Stimulated activated CD8-positive, alpha-beta memory T cell treated with anti-CD3 and anti-CD28 coated beads, Interleukin-4, amount 100 ng/mL, for 1 hour (primary cell): Measurements from ENCODE around the gene UBE2O.

ENCODE experiments used
- DNase-seq, 2 donors: peaks; one replicate each; pipeline ENCODE4 v3.0.0-alpha.2; 2020; ENCODE audit warnings: low read depth in 2 of 2, low spot score in 1 of 2

The UBE2O gene

GRCh38 chr17:76417499-76418143 lies 35.3 kb downstream of the UBE2O start:
- DNase-seq: no peak

DNA sequence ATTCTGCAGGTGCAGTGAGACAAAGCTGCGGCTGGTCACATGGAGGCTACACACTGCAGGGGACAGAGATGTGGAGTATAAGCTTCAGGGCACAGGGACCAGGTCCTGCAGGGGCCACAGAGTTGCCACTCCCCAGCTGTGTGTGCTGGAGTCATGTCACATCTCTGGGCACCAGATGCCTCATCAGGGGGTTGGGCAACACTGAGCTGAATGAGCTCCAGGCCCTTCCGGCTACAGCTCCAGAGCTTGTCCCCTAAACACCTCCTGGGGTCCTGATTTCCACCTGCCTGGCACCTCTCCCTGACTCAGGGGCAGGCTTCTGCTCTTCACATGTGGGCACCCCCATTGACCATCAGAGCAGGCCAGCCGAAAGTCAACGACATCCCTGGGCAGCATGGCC lies 36.1 kb downstream of the UBE2O start:
- no peak for DNase-seq

GRCh38 chr17:76416457-76416856 lies 36.5 kb downstream of the UBE2O start:
- no peak for DNase-seq

DNA sequence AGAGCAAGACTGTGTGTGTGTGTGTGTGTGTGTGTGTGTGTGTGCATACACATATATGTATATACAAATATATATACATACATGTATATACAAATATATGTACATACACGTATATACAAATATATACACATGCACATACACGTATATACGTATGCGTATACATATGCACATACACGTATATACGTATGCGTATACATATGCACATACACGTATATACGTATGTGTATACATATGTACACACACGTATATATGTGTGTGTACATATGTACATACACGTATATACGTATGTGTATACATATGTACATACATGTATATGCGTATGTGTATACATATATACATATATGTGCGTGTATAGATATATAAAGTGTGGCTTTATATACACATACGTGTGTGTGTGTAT lies 37.2 kb downstream of the UBE2O start:
- no peak for DNase-seq

GRCh38 chr17:76414334-76415295 lies 38.3 kb downstream of the UBE2O start:
- DNase-seq: no peak

DNA sequence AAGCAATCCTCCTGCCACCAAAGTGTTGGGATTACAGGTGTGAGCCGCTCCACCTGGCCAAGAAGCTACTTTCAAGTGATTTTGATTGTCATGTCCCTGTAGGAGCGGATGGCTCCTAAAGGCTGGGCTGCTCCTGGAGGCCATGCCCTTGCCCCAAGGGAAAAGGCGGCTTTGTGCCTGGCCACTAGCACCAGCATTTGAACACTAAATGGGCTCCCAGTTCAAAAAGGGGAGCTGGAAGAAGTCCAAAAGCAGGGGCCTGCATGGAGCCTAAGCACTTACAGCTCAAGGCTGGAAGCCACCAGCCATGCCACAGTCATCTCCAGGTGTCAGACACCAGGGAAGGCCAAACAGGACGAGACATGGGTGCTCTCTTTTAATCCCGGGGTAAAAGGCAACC lies 41.7 kb downstream of the UBE2O start:
- DNase-seq: no peak

DNA sequence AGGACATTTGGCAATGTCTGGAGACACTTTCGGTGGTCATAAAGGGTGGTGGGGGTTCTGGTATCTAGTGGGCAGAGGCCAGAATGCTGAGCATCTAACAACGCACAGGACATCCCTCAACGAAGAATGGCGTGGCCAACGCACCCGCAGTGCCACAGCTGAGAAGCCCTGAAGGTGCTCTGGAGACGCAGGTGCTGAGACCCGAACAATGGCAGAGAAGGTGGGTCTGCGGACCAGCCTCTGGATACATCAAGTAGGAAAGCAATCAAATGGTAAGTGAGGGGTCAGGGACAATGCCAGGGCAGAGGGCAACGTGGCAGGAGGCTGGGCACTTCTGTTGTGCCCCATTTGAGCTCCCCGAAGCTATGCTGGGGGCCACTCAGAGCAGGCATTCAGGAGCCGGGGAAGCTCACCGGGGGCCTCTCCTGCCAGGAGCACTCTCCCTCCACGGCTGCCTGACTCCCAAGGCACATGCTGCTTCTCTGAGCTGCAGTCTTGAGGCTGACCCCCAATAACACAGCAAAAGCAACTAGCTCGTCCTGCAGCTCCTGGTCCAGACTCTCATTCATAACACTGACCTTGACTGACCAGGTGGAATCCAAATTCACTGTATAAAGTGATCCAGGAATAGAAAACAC lies 42.5 kb downstream of the UBE2O start:
- DNase-seq: no peak

DNA sequence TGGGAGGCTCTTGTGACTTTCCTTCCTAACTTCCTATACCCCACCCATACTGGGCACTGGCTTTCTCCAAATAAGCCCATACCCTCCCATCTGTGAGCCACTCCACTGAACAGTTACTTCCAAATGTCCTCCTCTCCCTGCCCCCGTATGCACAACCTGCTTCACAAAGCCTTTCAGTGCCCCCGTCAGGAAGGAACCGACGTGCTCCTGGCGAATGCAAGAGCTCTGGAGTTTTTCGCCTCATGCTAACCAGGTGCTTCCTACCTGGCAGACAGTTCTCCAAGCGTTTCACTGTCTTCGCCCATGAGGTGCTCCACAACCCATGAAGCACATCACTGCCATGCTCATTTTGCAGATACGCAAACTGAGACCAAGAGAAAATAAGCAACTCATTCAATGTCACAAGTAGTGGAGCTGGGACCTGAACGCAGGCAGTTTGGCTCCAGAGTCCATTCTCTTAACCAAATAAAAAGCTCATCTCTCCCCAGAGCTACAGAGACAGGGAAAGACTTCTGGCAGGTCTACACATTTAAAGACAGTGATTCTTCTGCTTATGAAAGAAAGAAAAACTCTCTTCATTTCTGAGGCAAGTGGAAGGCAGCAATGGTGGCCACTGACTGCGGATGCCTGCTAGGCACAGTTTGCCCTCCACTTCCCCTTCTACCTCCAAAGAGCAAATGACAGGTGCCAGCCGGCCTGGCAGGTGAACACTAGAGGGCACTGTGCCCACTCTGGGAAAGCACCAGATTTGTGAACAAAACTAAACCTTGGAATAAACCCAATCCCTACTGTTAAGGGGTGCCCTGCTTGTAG lies 44.7 kb downstream of the UBE2O start:
- peak; percentile 40 to 53 for DNase-seq

GRCh38 chr17:76407509-76407908 lies 45.4 kb downstream of the UBE2O start:
- DNase-seq: no peak

DNA sequence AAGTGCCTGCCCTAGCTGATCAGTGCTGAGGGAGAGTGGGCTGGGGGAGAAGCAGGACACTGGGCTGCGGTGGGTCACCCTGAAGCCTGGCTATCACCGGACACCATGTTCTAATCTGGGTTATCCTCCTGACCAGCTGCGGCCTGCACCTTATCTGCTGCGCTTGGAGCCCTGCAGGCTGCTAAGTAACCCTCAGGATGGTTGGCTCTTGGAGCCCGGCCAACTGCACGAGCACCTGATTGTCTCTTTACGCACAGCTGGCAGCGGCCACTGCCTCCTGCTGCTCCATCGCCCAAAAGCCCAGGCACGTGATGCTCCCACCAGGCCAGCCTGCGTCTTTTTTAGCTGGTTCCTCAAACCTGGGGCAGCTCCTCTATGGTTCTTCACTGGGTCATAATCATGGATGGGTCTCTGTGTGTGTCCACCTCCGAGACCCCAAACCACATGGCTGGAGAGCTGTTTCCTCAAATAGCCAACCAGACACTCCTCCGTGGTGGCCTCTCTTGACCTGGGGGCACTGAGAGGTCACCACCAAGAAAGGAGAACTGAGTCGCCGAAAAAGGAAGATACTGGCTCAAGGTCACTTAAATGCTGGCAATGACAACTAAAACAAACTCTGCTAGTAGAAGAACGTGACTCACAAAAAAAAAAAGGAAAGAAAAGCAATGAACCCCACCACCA lies 46.8 kb downstream of the UBE2O start:
- DNase-seq: no peak

- DNase-seq: no peak
These were observed 47.4 kb downstream of the UBE2O start for GRCh38 chr17:76405607-76405966.

GRCh38 chr17:76404976-76405563 lies 47.9 kb downstream of the UBE2O start:
- DNase-seq: no peak

DNA sequence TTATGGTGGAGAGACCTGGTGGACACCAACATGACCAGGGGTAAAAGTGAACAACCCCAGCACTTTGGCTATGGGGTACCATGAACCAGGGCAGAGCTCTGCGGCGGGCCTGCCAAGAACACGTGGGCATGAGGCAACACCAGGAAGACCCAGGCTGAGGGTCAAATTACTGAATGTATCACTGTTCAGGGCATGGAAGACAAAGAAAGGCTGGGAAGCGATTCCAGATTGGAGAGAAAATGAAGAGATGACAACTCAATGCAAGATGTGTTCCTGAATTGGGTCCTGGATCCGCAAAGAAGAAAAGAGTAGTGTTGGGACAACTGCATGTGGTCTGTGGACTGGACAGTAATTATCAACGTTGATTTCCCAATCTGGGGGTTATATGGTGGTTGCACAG lies 48.7 kb downstream of the UBE2O start:
- no peak for DNase-seq

GRCh38 chr17:76402711-76403110 lies 50.2 kb downstream of the UBE2O start:
- DNase-seq: no peak

- no peak for DNase-seq
These were observed 53.5 kb downstream of the UBE2O start for GRCh38 chr17:76399175-76400172.

DNA sequence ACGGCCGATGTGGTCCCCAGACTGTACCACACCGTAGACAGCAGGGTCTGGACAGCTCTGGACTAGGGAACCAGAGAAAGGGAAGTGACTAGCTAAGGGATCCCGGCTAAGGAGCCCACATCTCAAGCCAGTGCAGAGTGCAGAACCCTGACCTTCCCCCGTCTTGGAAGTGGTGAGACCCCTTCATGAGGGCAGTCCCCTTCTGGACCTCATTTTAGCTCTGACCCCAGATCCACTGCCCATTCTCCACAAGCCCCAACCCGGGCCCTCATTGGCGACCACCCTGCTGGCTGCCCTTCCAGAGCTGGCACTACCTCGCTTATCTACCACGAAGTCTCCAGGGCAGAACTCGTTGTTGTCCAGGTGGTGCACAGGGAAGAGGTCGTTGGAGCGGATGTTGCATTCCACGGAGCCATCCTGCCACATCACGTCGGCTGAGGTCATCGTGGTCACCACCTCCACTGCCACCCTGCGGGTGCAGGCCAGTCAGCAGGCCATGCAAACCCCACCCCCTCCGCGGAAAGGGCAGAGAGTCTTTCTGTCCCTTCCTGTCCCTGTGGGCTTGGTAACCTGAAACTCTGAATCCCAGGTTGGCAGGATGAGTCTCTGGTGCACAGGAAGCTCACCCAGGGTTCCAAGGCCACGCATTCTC lies 54.3 kb downstream of the UBE2O start:
- no peak for DNase-seq

DNA sequence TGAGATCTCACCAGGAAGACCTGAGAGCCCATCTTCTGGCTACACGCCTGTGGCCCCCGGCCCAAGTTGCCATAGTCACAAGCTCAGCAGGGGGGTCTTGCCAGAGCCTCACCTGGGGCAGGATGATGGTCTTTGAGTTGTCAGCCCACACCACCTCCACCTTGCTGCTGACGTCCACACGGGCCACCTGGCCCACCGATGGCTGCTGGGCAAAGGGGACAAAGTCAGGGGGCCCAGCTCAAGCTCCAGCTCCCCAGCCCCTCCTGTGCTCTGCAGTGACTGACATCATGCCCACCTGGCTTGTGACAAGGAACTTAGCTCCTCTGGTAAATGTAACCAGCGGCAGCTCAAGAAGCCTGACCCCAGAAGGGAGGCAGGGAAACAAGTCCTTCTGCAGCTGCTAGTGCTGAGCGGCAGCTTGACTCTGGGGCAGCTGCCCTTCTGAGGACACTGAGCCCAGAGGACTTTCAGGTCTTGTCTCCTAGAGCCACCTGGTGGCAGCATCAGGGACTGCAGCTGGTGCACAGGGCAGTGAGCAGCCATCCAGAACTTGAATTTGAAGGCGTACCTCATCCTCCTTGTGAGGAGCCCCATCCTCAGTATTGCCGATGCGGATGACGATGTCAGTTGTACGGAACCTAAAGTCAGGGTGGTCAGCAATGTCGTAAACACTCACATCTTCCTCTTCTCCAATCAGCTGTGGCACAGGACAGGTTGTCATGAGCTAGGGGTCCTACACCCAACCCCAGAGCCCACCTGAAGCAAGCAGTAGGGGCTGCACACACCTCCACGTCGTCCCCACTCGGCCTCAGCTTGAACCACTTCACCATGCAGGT lies 55.0 kb downstream of the UBE2O start:
- DNase-seq: peak; percentile 76 to 85

- no peak for DNase-seq
These were observed 55.8 kb downstream of the UBE2O start for GRCh38 chr17:76397184-76397583.
